ENCODE results near the gene CTIF. TPM values are rescaled to one million over a fixed set of nuclear protein-coding genes. Genes with fewer than 3 reads are reported as not detected.

Gene CTIF
- total RNA-seq, 1 experiment from 2014 or later: 5.8 TPM

DNA sequence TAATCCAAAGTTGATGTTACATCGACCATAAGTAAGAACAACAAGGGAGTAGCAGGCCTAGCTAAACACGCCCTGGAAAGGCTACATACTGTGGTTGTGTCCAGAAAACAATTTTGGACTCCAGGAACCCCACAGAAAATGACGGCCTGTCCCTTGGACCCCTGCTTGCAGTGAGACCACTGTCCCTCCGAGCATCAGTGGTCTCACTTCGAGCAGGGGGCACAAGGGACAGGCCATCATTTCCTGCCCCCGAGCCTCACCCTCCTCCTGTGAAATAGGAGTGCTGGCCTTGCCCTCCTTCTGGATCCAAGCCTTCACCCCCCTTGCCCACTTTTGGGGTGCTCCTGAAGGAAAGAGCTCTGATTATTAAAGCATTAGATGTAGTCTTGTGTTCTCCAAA lies 144.4 kb downstream of the CTIF start:
- Histone ChIP-seq H4K20me1 (ENCODE audit: low read length) (no peaks in the 10 kb centered on the region), H3K9ac (ENCODE audit: low read length) (no peak overlapping the region), H3K4me1 (ENCODE audit: insufficient read depth, low read length) (no peaks in the 10 kb centered on the region), H3K27me3 (ENCODE audit: low read length) (no peaks in the 10 kb centered on the region), H2AFZ (ENCODE audit: low read length) (no peak overlapping the region), H3K36me3 (ENCODE audit: low read depth, low read length) (no peaks in the 10 kb centered on the region), H3K79me2 (ENCODE audit: low read length) (no peaks in the 10 kb centered on the region), H3K4me3 (ENCODE audit: low read length) (no peak overlapping the region), H3K4me2 (ENCODE audit: low read length) (no peak overlapping the region), H3K9me3 (ENCODE audit: low read length) (no peaks in the 10 kb centered on the region), H3K27ac (ENCODE audit: low read length) (no peak overlapping the region), H3K9me2 (replicated peaks; ENCODE audit: low read length) (no peaks in the 10 kb centered on the region), H3F3A (ENCODE audit: low read length, unreplicated experiment) (no peaks in the 10 kb centered on the region)
- TF ChIP-seq EZH2phosphoT487 (IDR thresholded peaks at IDR 0.05; ENCODE audit: borderline replicate concordance, low read length) (no peak), EZH2 (IDR thresholded peaks at IDR 0.05; ENCODE audit: low read length, unreplicated experiment) (no peak)
- TF ChIP-seq, protein P1, sequence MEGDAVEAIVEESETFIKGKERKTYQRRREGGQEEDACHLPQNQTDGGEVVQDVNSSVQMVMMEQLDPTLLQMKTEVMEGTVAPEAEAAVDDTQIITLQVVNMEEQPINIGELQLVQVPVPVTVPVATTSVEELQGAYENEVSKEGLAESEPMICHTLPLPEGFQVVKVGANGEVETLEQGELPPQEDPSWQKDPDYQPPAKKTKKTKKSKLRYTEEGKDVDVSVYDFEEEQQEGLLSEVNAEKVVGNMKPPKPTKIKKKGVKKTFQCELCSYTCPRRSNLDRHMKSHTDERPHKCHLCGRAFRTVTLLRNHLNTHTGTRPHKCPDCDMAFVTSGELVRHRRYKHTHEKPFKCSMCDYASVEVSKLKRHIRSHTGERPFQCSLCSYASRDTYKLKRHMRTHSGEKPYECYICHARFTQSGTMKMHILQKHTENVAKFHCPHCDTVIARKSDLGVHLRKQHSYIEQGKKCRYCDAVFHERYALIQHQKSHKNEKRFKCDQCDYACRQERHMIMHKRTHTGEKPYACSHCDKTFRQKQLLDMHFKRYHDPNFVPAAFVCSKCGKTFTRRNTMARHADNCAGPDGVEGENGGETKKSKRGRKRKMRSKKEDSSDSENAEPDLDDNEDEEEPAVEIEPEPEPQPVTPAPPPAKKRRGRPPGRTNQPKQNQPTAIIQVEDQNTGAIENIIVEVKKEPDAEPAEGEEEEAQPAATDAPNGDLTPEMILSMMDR (conservative IDR thresholded peaks at IDR 0.05; ENCODE audit: low read depth, low read length): no peak
- ChIA-PET POLR2A (ENCODE audit: unreplicated experiment) (no interaction called here), CTCF (no interaction called here)
- intact Hi-C loops (cut with micrococcal nuclease): no loop called here
- DNase-seq (no peak), ATAC-seq (no peak)
- no TSS peak for BruUV-seq (replicated peaks)

DNA sequence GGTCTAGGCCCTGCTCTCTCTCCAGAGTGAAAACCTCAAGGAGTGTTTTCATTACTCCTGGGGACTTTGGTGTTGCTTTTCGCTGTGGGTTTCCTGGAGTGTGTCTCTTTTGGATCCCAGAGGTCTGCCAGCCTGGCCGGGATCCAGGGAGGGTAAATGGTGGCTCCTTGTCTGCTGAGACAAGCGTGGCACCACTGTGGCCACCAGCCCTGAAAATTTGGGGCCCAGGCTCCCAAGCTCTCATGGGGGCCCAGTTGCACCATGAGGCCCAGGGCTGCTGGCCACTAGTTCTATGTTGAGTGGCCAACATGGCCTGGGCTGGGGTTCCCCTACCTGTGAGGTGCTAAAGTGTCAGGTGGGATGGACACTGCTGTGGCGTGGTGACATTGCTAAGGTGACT lies 144.8 kb downstream of the CTIF start:
- H2AFZ ChIP-seq (ENCODE audit: low read length): no peak overlapping the region
- no peak for TF ChIP-seq EZH2phosphoT487 (IDR thresholded peaks at IDR 0.05; ENCODE audit: borderline replicate concordance, low read length)
- TF ChIP-seq, protein P1 (conservative IDR thresholded peaks at IDR 0.05; ENCODE audit: low read depth, low read length): no peak
- no peak for TF ChIP-seq EZH2 (IDR thresholded peaks at IDR 0.05; ENCODE audit: low read length, unreplicated experiment)
- ATAC-seq (no peak), DNase-seq (no peak)
- H3K9ac ChIP-seq (ENCODE audit: low read length): no peak overlapping the region
- no peaks in the 10 kb centered on the region for H3K27me3 ChIP-seq (ENCODE audit: low read length)
- no peak overlapping the region for H3K27ac ChIP-seq (ENCODE audit: low read length)
- no peaks in the 10 kb centered on the region for H3K9me2 ChIP-seq (replicated peaks; ENCODE audit: low read length)
- POLR2A ChIA-PET (ENCODE audit: unreplicated experiment): no interaction called here
- H3F3A ChIP-seq (ENCODE audit: low read length, unreplicated experiment): no peaks in the 10 kb centered on the region
- no peaks in the 10 kb centered on the region for H3K36me3 ChIP-seq (ENCODE audit: low read depth, low read length)
- H3K4me2 ChIP-seq (ENCODE audit: low read length): no peak overlapping the region
- no peaks in the 10 kb centered on the region for H3K9me3 ChIP-seq (ENCODE audit: low read length)
- BruUV-seq (replicated peaks): no TSS peak
- H3K4me3 ChIP-seq (ENCODE audit: low read length): no peak overlapping the region
- no peaks in the 10 kb centered on the region for H4K20me1 ChIP-seq (ENCODE audit: low read length)
- no peaks in the 10 kb centered on the region for H3K4me1 ChIP-seq (ENCODE audit: insufficient read depth, low read length)
- CTCF ChIA-PET: no interaction called here
- H3K79me2 ChIP-seq (ENCODE audit: low read length): no peaks in the 10 kb centered on the region
- intact Hi-C loops (cut with micrococcal nuclease): no loop called here

DNA sequence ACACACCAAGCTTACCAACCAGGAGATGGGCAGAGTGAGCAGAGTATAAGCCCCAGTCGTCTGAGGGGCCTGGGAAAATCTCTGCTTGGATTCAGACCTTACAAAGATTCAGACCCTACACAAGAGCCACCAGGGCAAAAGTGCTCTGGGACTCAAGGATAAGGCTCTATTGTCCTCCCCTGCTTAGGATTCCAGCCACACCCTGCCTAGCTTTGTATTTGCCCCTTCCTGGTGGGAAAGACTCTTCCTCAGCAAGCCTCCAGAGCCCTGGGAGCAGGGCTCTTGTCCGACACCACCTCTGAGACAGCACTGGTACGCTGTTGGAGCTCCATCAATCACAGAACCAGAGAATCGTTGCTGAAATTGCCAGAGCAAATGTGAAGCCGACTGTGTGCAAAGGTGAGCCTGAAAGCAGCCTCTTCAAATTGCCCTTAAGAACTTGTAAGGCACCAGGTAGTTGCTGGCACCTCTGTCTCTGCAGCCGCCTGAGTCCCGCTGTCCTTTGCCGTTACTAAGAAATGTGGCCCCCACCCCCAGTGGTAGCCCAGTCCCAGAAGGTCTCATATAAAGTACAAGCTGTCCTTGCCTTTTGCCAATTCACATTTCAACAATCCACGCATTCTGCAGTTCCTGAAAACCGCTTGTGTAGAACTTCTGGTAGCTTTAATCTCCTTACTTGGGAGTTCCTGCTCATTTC lies 148.7 kb downstream of the CTIF start:
- Histone ChIP-seq H3K9me2 (replicated peaks; ENCODE audit: low read length) (no peaks in the 10 kb centered on the region), H3K9ac (ENCODE audit: low read length) (no peak overlapping the region), H3K36me3 (ENCODE audit: low read depth, low read length) (no peaks in the 10 kb centered on the region), H3F3A (ENCODE audit: low read length, unreplicated experiment) (no peaks in the 10 kb centered on the region), H3K4me3 (ENCODE audit: low read length) (no peak overlapping the region), H3K9me3 (ENCODE audit: low read length) (no peaks in the 10 kb centered on the region), H3K79me2 (ENCODE audit: low read length) (no peaks in the 10 kb centered on the region), H4K20me1 (ENCODE audit: low read length) (no peaks in the 10 kb centered on the region), H3K4me2 (ENCODE audit: low read length) (no peak overlapping the region), H3K27ac (ENCODE audit: low read length) (no peak overlapping the region), H3K4me1 (ENCODE audit: insufficient read depth, low read length) (no peaks in the 10 kb centered on the region), H2AFZ (ENCODE audit: low read length) (no peak overlapping the region), H3K27me3 (ENCODE audit: low read length) (no peaks in the 10 kb centered on the region)
- no peak for TF ChIP-seq EZH2phosphoT487 (IDR thresholded peaks at IDR 0.05; ENCODE audit: borderline replicate concordance, low read length)
- TF ChIP-seq, protein P1 (conservative IDR thresholded peaks at IDR 0.05; ENCODE audit: low read depth, low read length): no peak
- TF ChIP-seq EZH2 (IDR thresholded peaks at IDR 0.05; ENCODE audit: low read length, unreplicated experiment): no peak
- DNase-seq: no peak
- intact Hi-C loops (cut with micrococcal nuclease): no loop called here
- CTCF ChIA-PET: no interaction called here
- ATAC-seq: no peak
- no TSS peak for BruUV-seq (replicated peaks)
- POLR2A ChIA-PET (ENCODE audit: unreplicated experiment): no interaction called here
